K562 (cell line): ENCODE measurements around the gene RAVER2. TPM values are rescaled to one million over a fixed set of nuclear protein-coding genes. Genes with fewer than 3 reads are reported as not detected.
A peak's percentile ranks its signal among the peaks of the same experiment; 100 is the strongest.

Experiments
- ARID3A ChIP-seq: IDR thresholded peaks from 2 replicates; pipeline ENCODE4 v1.6.1; 2012; ENCODE audit warnings: low read depth, low read length, improper control_type of control experiment, borderline replicate concordance
- ATF7 ChIP-seq: fragments of 450-650 bp; IDR thresholded peaks from 2 replicates; pipeline ENCODE4 v1.7.1; 2014; ENCODE audit warnings: mild to moderate bottlenecking, moderate library complexity
- CREM ChIP-seq: IDR thresholded peaks from 2 replicates; pipeline ENCODE4 v1.6.1; 2014; ENCODE audit warnings: antibody characterized with exemption, low read depth
- CTBP1 ChIP-seq: fragments of 450-650 bp; IDR thresholded peaks from 2 replicates; pipeline ENCODE4 v1.6.1; 2016; ENCODE audit warnings: borderline replicate concordance
- DACH1 ChIP-seq: fragments of 450-650 bp; IDR thresholded peaks from 2 replicates; pipeline ENCODE4 v1.6.1; 2018; ENCODE audit not compliant: partially characterized antibody
- DPF2 ChIP-seq: fragments of 450-650 bp; IDR thresholded peaks from 2 replicates; pipeline ENCODE4 v1.6.1; 2016
- GATA2 ChIP-seq: sonication (generic); formaldehyde crosslinking; IDR thresholded peaks from 2 replicates; pipeline ENCODE4 v1.4.0; 2020; ENCODE audit warnings: mild to moderate bottlenecking, missing genetic modification reagents
- KLF1 ChIP-seq: fragments of 450-650 bp; IDR thresholded peaks from 2 replicates; pipeline ENCODE4 v1.6.1; 2016; ENCODE audit warnings: missing genetic modification characterization, missing compliant biosample characterization
- MAFG ChIP-seq: fragments of 450-650 bp; conservative IDR thresholded peaks from 2 replicates; pipeline ENCODE4 v1.6.1; 2016; ENCODE audit warnings: missing genetic modification characterization, missing compliant biosample characterization
- MEF2A ChIP-seq: IDR thresholded peaks from 2 replicates; pipeline ENCODE4 v1.6.1; 2011; ENCODE audit warnings: low read depth, mild to moderate bottlenecking, low read length, moderate library complexity; ENCODE audit not compliant: control insufficient read depth
- OTX1 ChIP-seq: fragments of 450-650 bp; formaldehyde crosslinking; IDR thresholded peaks from 2 replicates; pipeline ENCODE4 v1.4.0; 2022; ENCODE audit warnings: mild to moderate bottlenecking
- POLR2H ChIP-seq: IDR thresholded peaks from 2 replicates; pipeline ENCODE4 v1.6.1; 2016; ENCODE audit warnings: missing genetic modification characterization, low read depth, mild to moderate bottlenecking, control low read depth, missing compliant biosample characterization, moderate library complexity
- RCOR1 ChIP-seq, 2 experiments: IDR thresholded peaks; 2 replicates each; pipeline ENCODE4 v1.6.1; 2012; ENCODE audit warnings: low read depth in 2 of 2, low read length in 2 of 2, borderline replicate concordance in 1 of 2, improper control_type of control experiment in 1 of 2
- SIN3A ChIP-seq, 2 experiments: fragments of 150-350 bp in 1 of 2; IDR thresholded peaks; 2 replicates each; pipeline ENCODE4 v1.6.1; 2011 to 2016; ENCODE audit warnings: borderline replicate concordance in 2 of 2, low read depth in 2 of 2, low read length in 2 of 2, mild to moderate bottlenecking in 2 of 2, moderate library complexity in 2 of 2; ENCODE audit not compliant: control insufficient read depth in 1 of 2
- ZKSCAN8 ChIP-seq: fragments of 200-800 bp; sonication (Bioruptor generic); IDR thresholded peaks from 2 replicates; pipeline ENCODE4 v1.6.1; 2016; ENCODE audit warnings: missing genetic modification characterization, missing compliant biosample characterization
- ZNF134 ChIP-seq: fragments of 250-450 bp; sonication (Bioruptor Pico); conservative IDR thresholded peaks from 2 replicates; pipeline ENCODE4 v1.4.0; 2020
- ZNF589 ChIP-seq: fragments of 200-800 bp; sonication (Bioruptor generic); IDR thresholded peaks from 2 replicates; pipeline ENCODE4 v1.6.1; 2016; ENCODE audit warnings: low read depth, missing genetic modification characterization, missing compliant biosample characterization
- polyA plus RNA-seq, 8 experiments: library from polyadenylated mRNA; depleted of rRNA in 4 of 8; stranded (reverse) in 5 of 8; unstranded in 3 of 8; fragments of >200 nt; fragmentation: Nextera tagmentation in 2 of 8; fragmentation: Illumina TruSeq in 1 of 8; extraction: Ambion mirVana in 2 of 8; extraction: Trizol in 1 of 8; gene quantifications; 2 replicates each; pipeline versions ENCODE4 v1.2.1 to v1.2.3, GENCODE V29; 2011 to 2014; ENCODE audit warnings: inconsistent platforms in 1 of 8, missing spikeins in 1 of 8
- total RNA-seq, 7 experiments: library from RNA; depleted of rRNA in 6 of 7; stranded (reverse); fragments of >200 nt in 6 of 7; fragmentation: Illumina TruSeq in 2 of 7; extraction: Trizol in 2 of 7; gene quantifications; 2 replicates each; pipeline versions ENCODE4 v1.2.1 to v1.2.3, GENCODE V29; 2011 to 2021; ENCODE audit warnings: low replicate concordance in 1 of 7
- TF ChIP-seq, protein P1 (sequence below): fragments of 450-650 bp; IDR thresholded peaks from 2 replicates; pipeline ENCODE4 v1.6.1; 2017; ENCODE audit warnings: mild to moderate bottlenecking, moderate library complexity
- TF ChIP-seq, protein P2 (sequence below): sonication (generic); formaldehyde crosslinking; IDR thresholded peaks from 2 replicates; pipeline ENCODE4 v1.8.0; 2022; ENCODE audit warnings: missing genetic modification reagents, mild to moderate bottlenecking, moderate library complexity, borderline replicate concordance

The RAVER2 gene
- total and polyA plus RNA-seq, 9 of the 15 experiments (the other 6 are each of a cell fraction or from before 2014, with no cell fraction given) = 1.8 to 6.1 (median 4.4) TPM

DNA sequence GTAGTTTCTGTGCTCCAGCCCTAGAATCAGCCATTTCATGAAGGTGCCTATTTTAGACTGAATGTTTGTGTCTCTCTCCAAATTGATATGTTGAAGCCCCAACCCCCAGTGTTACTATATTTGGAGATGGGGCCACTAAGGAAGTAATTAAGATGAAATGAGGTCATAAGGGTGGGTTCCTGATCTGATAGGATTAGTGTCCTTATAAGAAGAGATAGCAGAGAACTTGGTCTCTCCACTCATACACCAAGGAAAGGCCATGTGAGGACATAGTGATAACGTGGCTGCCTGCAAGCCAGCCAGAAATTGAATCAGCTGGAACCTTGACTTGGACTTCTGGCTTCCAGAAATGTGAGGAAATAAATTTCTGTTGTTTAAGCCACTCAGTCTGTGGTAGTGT is 12.3 kb downstream of the RAVER2 start (continued):
- TF ChIP-seq DACH1 (peak; percentile 45), OTX1 (CRISPR knock-in tag) (no peak), KLF1 (tag) (peak; percentile 72), MAFG (tag) (0 out of 2 replicates have a peak, but pooled peaks have one; percentile 10), ZNF589 (no peak), CTBP1 (peak; percentile 26; the same call in 1 of the 2 replicates), CREM (peak; percentile 55; the same call in 1 of the 2 replicates), ATF7 (peak; percentile 93), ARID3A (0 out of 2 replicates have a peak, but pooled peaks have one; percentile 54), GATA2 (CRISPR knock-in tag) (0 out of 2 replicates have a peak, but pooled peaks have one; percentile 15), ZNF134 (CRISPR knock-in tag) (no peak), ZKSCAN8 (peak; percentile 56; the same call in 1 of the 2 replicates), SIN3A (IDR thresholded peaks at IDR 0.05; ENCODE audit: borderline replicate concordance in 2 of 2, control insufficient read depth in 1 of 2, low read depth in 2 of 2, low read length in 2 of 2) (no peak), RCOR1 (IDR thresholded peaks at IDR 0.05; ENCODE audit: borderline replicate concordance in 1 of 2, low read depth in 2 of 2, low read length in 2 of 2) (peak in 1 of 2 experiments; percentile 65; a peak in 2 of 4 replicates), DPF2 (peak; percentile 70), POLR2H (peak; percentile 36), MEF2A (peak; percentile 90)
- TF ChIP-seq, protein P1, sequence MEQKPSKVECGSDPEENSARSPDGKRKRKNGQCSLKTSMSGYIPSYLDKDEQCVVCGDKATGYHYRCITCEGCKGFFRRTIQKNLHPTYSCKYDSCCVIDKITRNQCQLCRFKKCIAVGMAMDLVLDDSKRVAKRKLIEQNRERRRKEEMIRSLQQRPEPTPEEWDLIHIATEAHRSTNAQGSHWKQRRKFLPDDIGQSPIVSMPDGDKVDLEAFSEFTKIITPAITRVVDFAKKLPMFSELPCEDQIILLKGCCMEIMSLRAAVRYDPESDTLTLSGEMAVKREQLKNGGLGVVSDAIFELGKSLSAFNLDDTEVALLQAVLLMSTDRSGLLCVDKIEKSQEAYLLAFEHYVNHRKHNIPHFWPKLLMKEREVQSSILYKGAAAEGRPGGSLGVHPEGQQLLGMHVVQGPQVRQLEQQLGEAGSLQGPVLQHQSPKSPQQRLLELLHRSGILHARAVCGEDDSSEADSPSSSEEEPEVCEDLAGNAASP = peak; percentile 72
- TF ChIP-seq, protein P2, sequence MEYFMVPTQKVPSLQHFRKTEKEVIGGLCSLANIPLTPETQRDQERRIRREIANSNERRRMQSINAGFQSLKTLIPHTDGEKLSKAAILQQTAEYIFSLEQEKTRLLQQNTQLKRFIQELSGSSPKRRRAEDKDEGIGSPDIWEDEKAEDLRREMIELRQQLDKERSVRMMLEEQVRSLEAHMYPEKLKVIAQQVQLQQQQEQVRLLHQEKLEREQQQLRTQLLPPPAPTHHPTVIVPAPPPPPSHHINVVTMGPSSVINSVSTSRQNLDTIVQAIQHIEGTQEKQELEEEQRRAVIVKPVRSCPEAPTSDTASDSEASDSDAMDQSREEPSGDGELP = peak; percentile 54; the same call in 1 of the 2 replicates
